HG03196 (cell line): Measurements from ENCODE around the gene PLSCR1.

ENCODE experiments used
- ATAC-seq: cut with Tn5 transposase; IDR thresholded peaks from one replicate; pipeline ENCODE4 v1.9.1; 2021; ENCODE audit not compliant: unreplicated experiment

The PLSCR1 gene

GRCh38 chr3:146544002-146544928, at the start of gene PLSCR1:
TSS of gene PLSCR1 (minus strand) at chr3:146544607. CDS start at chr3:146536552, 8,055 bp downstream.
- peak; percentile 83 for ATAC-seq

GRCh38 chr3:146593776-146594175, 49.4 kb upstream of the PLSCR1 start:
- no peak for ATAC-seq

DNA sequence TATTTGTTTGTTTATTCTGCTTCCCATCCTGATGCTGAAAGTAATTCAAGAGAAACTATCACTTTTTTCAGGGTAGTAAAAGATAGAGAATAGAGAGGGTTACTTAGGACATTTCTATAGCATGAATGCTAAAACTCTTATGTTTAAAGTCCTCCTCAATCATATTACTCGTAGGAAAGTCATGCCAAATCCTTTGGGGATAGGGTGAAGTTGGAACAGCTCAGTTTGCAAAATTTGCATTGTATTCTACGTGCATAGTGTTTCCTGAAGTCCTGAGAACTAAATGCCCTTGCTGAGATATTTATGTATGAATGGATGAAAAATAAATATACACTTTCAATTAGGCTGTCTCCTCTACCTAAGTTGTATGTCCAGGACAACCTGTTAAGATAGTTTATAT, 46.1 kb upstream of the PLSCR1 start:
- no peak for ATAC-seq

GRCh38 chr3:146589899-146590508, 45.6 kb upstream of the PLSCR1 start:
- ATAC-seq: no peak

GRCh38 chr3:146585156-146585555, 40.7 kb upstream of the PLSCR1 start:
- ATAC-seq: no peak

- ATAC-seq: no peak
Measured at GRCh38 chr3:146581951-146582467, 37.6 kb upstream of the PLSCR1 start.

- no peak for ATAC-seq
Measured at GRCh38 chr3:146581080-146581601, 36.7 kb upstream of the PLSCR1 start.

DNA sequence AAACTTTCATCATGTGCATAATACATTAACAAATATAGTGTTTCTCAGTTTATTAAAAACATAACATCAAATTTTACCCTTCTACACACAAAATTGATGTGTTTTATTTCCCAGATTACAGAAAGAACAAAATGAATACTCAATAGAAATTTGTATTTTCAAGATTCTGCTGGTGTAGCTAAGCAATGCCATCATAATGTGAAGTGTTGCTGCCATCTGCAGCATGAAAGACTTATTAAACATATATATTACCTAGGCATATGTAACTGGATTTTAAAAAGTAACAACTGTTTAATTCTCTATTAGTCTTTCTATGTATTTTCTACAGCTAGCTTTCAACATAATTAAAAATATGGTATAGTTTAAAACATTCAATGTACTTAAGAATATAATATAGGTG, 33.3 kb upstream of the PLSCR1 start:
- peak; percentile 69 for ATAC-seq

DNA sequence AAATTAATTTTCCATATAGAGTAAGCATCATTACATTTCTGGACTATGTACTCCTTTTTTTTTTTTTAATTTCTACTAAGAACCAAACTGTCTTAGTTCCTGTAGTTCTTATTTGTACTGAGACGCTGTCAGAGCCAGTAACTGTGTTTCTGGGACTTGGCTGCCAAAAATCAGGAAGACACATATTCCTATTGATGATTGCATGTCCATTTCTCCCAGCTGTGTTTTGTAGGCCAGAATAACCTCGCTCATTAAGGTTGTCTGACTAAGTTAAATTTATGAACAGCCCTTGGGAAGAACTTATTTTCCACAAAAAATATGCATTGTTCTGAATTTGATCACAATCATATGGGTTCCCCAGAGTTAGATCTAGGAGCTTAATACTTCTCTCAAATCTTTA, 31.2 kb upstream of the PLSCR1 start:
- no peak for ATAC-seq

- no peak for ATAC-seq
Measured at GRCh38 chr3:146574173-146574572, 29.8 kb upstream of the PLSCR1 start.

DNA sequence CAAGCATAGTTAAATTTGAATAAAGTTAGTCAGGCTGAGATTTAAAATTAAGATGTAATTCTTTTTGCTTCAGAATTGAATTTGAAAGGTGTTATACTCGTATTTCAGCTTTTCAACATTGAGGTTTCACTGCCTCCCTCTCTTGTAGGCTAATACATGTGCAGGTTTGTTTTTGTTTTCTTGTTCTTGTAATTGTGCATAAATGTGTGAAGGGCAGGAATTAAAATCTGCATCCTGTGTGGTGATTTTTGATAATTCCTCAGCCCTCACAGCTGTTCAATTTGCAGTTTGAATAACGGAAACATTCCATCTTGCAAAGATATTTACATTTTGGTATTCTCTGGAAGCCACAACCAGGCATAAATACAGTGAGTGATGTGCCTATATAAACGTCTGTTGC, 24.9 kb upstream of the PLSCR1 start:
- no peak for ATAC-seq

GRCh38 chr3:146566138-146566537, 21.7 kb upstream of the PLSCR1 start:
- no peak for ATAC-seq

GRCh38 chr3:146561879-146562278, 17.5 kb upstream of the PLSCR1 start:
- ATAC-seq: no peak

DNA sequence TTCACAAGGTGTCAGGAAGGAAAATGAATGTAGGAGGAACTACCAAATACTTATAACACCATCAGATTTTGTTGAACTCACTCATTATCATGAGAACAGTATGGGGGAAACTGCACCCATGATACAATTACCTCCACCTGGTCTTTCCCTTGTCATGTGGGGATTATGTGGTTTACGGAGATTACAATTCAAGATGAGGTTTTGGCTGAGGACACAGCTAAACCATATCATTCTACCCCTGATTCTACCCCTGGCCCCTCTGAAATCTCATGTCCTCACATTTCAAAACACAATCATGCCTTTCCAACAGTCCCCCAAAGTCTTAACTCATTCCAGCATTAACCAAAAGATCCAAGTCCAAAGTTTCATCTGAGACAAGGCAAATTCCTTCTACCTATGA, 17.1 kb upstream of the PLSCR1 start:
- ATAC-seq: no peak

- no peak for ATAC-seq
Measured at GRCh38 chr3:146560678-146561077, 16.3 kb upstream of the PLSCR1 start.

GRCh38 chr3:146559388-146559787, 15.0 kb upstream of the PLSCR1 start:
- ATAC-seq: no peak

DNA sequence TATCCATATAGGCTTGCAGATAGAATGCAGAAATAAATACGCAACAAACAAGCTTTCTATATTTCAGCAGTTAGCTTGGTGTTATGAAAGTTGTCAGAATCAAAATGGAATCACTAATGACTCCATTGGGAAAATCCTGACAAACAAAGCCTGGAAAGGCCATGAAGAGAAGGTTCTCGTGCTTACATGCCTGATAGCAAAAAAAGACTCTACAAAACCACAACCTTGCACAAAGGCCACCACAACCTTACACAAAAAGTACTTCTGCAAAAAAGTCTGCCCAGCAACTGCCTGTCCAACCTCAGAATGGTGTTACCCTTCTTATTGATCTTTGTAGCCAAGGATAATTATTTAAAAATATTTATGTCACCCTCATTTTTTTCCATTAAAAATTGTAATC, 14.4 kb upstream of the PLSCR1 start:
- ATAC-seq: no peak

DNA sequence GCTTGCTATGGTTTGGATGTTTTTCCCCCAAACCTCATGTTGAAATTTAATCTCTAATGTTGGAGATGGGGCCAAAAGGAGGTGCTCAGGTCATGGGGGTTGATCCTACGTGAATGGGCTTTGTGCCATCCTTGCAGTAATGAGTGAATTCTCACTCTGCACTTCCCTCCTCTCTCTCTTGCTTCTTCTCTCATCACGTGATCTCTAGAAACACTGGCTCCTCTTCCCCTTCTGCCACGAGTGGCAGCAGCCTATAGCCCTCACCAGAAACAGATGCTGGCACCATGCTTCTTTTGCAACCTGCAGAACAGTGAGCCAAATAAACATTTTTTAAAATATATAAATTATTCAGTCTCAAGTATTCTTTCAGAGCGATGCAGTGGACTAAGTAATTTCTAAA, 13.3 kb upstream of the PLSCR1 start:
- ATAC-seq: no peak

- no peak for ATAC-seq
Measured at GRCh38 chr3:146555311-146555710, 10.9 kb upstream of the PLSCR1 start.

- ATAC-seq: no peak
Measured at GRCh38 chr3:146554151-146554760, 9.8 kb upstream of the PLSCR1 start.

DNA sequence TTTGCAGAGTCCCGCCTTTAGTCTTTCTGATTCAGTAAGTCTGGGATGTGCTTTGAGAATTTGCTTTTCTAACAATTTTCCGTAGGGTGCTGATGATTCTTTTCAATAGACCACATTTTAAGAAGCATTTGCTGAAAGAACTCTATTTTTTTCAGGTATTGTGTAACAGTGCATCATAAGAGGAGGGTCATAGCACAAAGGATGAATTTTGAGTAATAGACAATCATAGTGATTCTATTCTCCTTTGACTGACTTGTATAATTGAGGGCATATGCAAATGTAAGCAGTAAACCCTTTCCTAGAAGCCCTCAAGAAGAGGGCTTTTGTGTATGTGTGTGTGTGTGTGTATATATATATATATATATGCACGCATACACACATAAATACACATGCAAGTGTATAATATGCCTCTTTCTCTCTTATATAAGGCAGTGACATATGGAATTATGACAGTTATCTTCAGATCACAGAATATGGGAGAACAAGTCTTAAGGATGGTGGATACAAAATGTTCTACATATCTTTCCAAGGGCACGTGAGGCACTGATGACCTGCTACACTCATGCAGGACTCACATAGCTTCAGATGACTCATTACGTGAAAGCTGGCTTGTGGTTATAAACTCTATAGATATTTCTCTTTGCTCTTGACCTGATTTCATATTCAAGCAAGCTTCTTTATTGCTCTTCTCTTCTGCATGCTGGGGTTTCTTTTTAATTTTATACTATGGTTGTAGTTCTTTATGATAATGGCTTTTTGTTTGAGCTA, 6.5 kb upstream of the PLSCR1 start:
- ATAC-seq: peak; percentile 90
